DMS153 treated with DMSO at 0.1 percent for 48 hours (cell line): ENCODE data around the gene HOXB8.
A peak's percentile ranks its signal among the peaks of the same experiment; 100 is the strongest.

Source experiments
- DNase-seq: peaks from one replicate; lab custom pipeline; 2025; ENCODE audit not compliant: unreplicated experiment; lab: John Stamatoyannopoulos, UW

Gene HOXB8

DNA sequence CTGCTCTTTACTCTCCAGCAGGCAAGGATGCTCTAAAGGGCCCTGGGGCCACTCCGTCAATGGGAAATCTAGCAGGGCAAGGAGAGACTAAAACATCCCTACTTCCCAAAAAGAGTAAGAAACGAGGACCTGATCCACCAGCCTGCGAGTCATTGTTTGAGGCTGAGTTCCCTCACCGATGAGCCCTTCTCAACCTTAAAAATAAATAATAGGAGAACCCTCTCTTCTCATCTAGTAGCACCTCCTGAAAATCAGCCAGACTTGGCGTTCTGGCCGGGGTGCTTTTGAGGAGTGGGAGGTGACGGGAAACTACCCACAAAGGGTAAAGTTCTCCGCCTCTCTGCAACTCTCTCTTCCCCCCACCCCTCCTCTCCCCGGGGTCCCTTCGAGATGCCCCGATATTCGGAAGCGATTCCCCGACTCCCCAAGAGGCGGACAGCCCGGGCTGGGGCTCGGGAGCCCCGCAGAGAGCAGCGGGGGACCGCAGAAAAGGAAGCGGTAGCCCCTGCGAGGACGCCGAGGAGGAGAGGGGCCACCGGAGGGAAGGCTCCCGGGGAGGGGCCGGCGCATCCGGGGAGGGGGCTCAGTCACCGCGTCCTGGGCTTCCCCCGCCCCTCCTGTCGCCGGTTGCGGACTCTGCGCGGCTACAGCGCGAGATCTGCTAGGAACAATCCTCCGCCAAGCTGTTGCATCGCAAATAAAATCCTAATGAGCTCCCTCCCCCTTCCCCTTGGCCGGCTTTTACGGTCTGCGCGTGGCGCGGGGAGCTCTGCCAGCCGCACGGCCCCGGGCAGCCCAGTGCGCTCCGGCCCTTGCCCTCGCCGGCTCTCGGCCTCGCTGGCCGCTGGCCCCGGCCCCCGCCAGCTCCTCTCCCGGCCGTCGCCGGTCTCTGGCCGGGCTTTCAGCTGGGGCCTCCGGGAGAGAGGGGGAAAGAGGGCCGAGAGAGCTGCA lies 9.7 kb upstream of the HOXB8 start:
- no peak for DNase-seq

DNA sequence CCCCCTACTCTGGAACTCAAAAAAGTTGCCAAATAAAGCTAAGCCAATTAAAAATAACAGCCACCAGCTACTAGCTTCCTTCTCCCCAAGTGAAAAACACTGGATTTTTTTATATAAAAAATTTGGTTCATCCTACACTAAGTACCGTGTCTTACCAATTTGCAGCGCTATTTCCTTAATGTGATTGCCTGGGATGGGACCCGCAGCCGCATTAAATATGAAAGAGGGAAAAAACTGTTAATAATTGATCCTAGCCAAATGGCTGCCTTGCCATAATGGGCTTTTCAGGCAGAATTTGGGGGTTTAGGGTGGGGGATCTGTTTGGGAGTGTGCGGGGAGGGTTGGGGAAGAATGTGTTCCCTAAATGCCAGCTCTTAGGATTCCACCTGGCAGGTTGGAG lies 9.0 kb upstream of the HOXB8 start:
- DNase-seq, result no peak

DNA sequence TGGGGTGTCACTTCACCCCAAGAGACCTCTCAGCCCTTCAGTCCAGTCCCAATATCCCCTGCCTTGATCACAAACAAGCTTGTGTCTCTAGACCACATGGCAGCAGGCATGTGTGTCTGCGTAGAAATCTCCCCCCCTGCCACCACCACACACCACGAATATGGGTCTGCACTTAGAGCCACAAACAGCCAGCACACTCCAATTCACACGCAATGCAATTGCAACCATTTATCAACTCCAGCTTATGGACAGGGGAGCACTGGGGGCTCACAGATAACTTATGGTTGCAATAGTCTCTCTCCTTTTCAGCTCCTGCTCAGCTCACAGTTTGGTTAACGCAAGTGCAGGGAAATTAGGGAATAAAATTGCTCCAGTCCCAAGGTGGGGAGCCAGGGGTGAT lies 8.5 kb upstream of the HOXB8 start:
- DNase-seq, result no peak

DNA sequence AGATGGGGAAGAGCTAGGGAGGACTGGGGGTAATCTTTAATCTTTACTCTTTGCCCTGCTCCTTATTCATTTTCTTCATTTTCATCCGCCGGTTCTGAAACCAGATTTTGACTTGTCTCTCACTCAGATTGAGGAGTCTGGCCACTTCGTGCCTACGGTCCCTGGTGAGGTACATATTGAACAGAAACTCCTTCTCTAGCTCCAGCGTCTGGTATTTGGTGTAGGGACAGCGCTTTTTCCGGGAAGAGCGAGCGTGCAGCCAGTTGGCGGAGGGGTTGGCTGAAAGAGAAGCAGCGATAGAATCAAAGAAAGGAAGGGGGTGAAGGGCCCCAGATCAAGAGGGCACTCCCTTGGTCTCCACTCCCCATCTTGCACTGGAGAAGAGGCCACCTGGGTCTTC lies 7.8 kb upstream of the HOXB8 start:
- DNase-seq, result no peak

GRCh38 chr17:48621410-48622392 lies 6.6 kb upstream of the HOXB8 start:
- DNase-seq, result no peak

GRCh38 chr17:48620461-48621139 lies 5.5 kb upstream of the HOXB8 start:
- no peak for DNase-seq

GRCh38 chr17:48619826-48620449 lies 4.8 kb upstream of the HOXB8 start:
- DNase-seq, result no peak

DNA sequence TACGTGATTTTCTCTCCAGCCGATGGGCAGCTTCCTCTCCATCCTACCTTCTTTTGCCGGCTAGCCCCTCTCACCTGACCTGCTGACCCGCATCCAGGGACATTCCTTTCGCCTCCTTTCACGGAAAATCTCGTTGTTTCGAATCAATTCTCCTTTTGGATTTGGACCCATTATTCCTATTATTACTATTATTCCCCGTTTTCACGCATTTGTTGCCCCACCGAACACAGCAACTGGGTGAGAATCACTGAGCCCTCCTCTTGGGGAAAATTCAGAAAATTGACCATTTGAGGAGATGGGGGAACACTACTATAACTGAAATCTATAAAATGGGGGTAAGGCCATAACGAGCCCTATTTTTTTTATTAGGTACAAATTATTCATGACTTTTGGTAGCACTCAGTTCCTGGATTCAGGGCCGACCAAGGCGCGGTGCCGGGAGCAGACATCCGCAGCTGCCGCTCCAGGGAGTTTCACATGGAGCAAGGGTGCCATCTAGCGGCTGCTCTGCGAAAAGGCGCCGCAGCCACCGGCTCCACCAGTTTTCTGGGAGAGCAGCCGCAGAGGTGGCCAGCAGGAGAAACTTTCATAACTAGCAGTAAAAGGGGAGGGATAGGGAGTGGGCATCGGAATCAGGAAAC lies 3.3 kb upstream of the HOXB8 start:
- peak; percentile 88 for DNase-seq

- no peak for DNase-seq
These were observed 2.6 kb upstream of the HOXB8 start for GRCh38 chr17:48617471-48618255.

- DNase-seq, result no peak
These were observed 1.8 kb upstream of the HOXB8 start for GRCh38 chr17:48616717-48617470.

- DNase-seq, result no peak
These were observed 1.0 kb upstream of the HOXB8 start for GRCh38 chr17:48615963-48616716.

DNA sequence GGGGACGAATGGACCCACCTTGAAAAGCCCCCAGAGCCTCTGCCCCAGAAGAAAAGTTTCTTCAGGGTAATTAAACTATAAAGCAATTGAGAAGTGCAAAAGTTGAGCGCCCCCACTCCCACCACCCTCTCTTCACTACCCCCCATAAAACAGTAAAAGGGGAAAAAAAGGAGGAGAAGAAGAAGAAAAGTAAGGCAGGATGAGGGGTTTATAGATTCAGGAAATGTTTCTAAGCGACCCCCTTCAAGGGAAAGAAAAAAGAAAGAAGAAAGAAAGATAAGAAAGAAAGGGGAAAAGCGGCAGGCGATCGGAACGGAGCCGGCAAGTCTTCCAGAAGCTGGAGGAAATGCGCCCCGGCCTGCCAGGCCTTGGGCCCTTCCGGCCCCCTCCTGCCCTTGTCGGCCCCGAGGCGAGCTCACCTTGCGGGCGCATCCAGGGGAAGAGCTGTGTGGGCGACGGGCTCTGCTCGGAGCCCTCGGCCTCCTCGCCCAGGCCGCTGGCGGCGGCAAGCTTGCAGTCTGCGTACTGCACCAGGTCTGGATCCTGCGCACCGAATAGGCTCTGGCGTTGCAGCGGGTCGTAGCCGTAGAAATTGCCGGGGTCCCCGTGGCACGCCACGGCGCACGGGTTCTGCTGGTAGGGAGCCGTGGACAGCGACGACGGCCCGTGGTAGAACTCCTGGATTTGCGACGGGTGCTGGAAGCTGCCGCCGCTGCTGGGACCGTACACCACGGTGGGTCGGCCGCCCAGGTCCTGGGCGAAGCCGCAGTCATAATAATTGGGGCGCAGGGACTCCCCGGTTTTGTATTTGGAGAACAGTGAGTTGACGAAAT lies 1.0 kb downstream of the HOXB8 start:
- DNase-seq, result peak; percentile 16

DNA sequence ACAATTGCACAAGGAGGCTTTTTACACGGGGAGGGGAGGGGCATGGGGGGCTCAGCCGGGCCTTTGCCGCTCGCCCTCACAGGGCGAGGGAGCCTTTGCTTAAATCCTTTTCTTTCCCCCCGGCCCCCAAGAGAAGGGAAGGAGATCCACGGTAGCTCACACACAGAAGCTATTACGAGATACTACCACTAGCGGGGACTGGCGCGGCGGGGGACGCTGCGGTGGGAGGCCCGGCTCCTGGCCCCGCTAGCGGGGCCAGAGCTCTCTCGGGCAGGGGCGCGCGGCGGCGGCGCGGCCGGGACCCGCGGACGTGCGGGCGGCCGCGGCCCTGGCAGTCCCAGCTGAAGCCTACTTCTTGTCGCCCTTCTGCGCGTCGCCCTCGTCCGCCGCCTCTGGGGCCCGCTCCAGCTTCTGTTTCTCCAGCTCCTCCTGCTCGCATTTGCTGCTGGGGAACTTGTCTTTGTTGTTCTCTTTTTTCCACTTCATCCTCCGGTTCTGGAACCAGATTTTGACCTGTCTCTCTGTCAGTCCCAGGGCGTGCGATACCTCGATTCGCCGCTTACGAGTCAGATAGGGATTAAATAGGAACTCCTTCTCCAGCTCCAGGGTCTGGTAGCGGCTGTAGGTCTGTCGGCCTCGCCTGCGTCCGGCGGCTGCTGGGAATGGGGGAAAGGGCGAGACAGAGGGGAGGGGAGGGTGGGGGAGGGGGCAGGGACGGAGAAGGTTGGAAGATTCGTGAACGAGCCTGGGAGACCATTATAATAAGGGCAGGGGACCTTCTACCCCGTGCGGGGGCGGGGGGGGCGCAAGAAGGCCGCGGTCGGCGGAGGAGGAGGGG lies 2.0 kb downstream of the HOXB8 start:
- no peak for DNase-seq

GRCh38 chr17:48612456-48612853 lies 2.6 kb downstream of the HOXB8 start:
- DNase-seq, result no peak

GRCh38 chr17:48611681-48612455 lies 3.2 kb downstream of the HOXB8 start:
- DNase-seq, result peak; percentile 59
